ENCODE measurements around the gene CLTC. TPM values are rescaled to one million over a fixed set of nuclear protein-coding genes. Genes with fewer than 3 reads are reported as not detected.

The CLTC gene
- total RNA-seq, 1 donor from 2014 or later = 225 TPM

- Mint-ChIP-seq H3K4me3 (no peak overlapping the region), H3K4me1 (no peaks in the 10 kb centered on the region), H3K27me3 (ENCODE audit: insufficient read depth, low read depth) (peaks cover 2% of the 10 kb centered on the region), H3K27ac (no peak overlapping the region), H3K9me3 (no peaks in the 10 kb centered on the region), H3K36me3 (peaks cover 25% of the 10 kb centered on the region)
- Histone ChIP-seq H3K4me2 (no peak overlapping the region), H3K79me2 (ENCODE audit: low read depth) (peaks cover 16% of the 10 kb centered on the region), H3K9me3 (ENCODE audit: low read depth) (no peaks in the 10 kb centered on the region), H3K9ac (no peak overlapping the region), H3K36me3 (peaks cover 24% of the 10 kb centered on the region), H3K27me3 (no peaks in the 10 kb centered on the region), H3K4me3 (no peak overlapping the region), H3K4me1 (no peaks in the 10 kb centered on the region), H3K27ac (no peak overlapping the region), H4K20me1 (ENCODE audit: low read depth) (peaks cover 6% of the 10 kb centered on the region), H3F3A (ENCODE audit: low read depth) (peaks cover 17% of the 10 kb centered on the region), H2AFZ (replicated peaks) (no peak overlapping the region)
- no peak for TF ChIP-seq EZH2phosphoT487 (IDR thresholded peaks at IDR 0.05)
- no peak for TF ChIP-seq EZH2 (IDR thresholded peaks at IDR 0.05)
- no peak for TF ChIP-seq CTCF (IDR thresholded peaks at IDR 0.05)
- no peak for DNase-seq (ENCODE audit: low spot score)
Measured at GRCh38 chr17:59684967-59685366, 65.3 kb downstream of the CLTC start.

- Histone ChIP-seq H3K79me2 (ENCODE audit: low read depth) (peaks cover 24% of the 10 kb centered on the region), H3K4me1 (no peaks in the 10 kb centered on the region), H3F3A (ENCODE audit: low read depth) (peaks cover 11% of the 10 kb centered on the region), H3K4me2 (no peak overlapping the region), H3K36me3 (peaks cover 28% of the 10 kb centered on the region), H3K27me3 (no peaks in the 10 kb centered on the region), H2AFZ (replicated peaks) (no peak overlapping the region), H4K20me1 (ENCODE audit: low read depth) (peaks cover 6% of the 10 kb centered on the region), H3K9me3 (ENCODE audit: low read depth) (no peaks in the 10 kb centered on the region), H3K4me3 (no peak overlapping the region), H3K27ac (no peak overlapping the region), H3K9ac (no peak overlapping the region)
- Mint-ChIP-seq H3K27me3 (ENCODE audit: insufficient read depth, low read depth) (peaks cover 2% of the 10 kb centered on the region), H3K36me3 (peaks cover 20% of the 10 kb centered on the region), H3K9me3 (no peaks in the 10 kb centered on the region), H3K27ac (no peak overlapping the region), H3K4me3 (no peak overlapping the region), H3K4me1 (no peaks in the 10 kb centered on the region)
- TF ChIP-seq EZH2 (IDR thresholded peaks at IDR 0.05) (no peak), CTCF (IDR thresholded peaks at IDR 0.05) (no peak)
- DNase-seq (ENCODE audit: low spot score) = no peak
Measured at GRCh38 chr17:59688008-59688407, 68.3 kb downstream of the CLTC start.

- H3K27ac Mint-ChIP-seq = no peak overlapping the region
- no peak overlapping the region for H3K27ac ChIP-seq
- DNase-seq (ENCODE audit: low spot score) = no peak
- H3K36me3 Mint-ChIP-seq = peaks cover 21% of the 10 kb centered on the region
- no peaks in the 10 kb centered on the region for H3K4me1 ChIP-seq
- H3F3A ChIP-seq (ENCODE audit: low read depth) = peaks cover 13% of the 10 kb centered on the region
- H3K9me3 Mint-ChIP-seq = no peaks in the 10 kb centered on the region
- peaks cover 6% of the 10 kb centered on the region for H4K20me1 ChIP-seq (ENCODE audit: low read depth)
- no peak overlapping the region for H3K4me2 ChIP-seq
- TF ChIP-seq CTCF (IDR thresholded peaks at IDR 0.05) (no peak), EZH2phosphoT487 (IDR thresholded peaks at IDR 0.05) (no peak)
- H3K4me3 Mint-ChIP-seq = no peak overlapping the region
- no peak overlapping the region for H3K9ac ChIP-seq
- H3K79me2 ChIP-seq (ENCODE audit: low read depth) = peaks cover 25% of the 10 kb centered on the region
- H3K27me3 Mint-ChIP-seq (ENCODE audit: insufficient read depth, low read depth) = peaks cover 2% of the 10 kb centered on the region
- H3K36me3 ChIP-seq = peaks cover 28% of the 10 kb centered on the region
- H3K4me3 ChIP-seq = no peak overlapping the region
- no peaks in the 10 kb centered on the region for H3K9me3 ChIP-seq (ENCODE audit: low read depth)
- no peaks in the 10 kb centered on the region for H3K27me3 ChIP-seq
- no peaks in the 10 kb centered on the region for H3K4me1 Mint-ChIP-seq
- H2AFZ ChIP-seq (replicated peaks) = no peak overlapping the region
Measured at GRCh38 chr17:59688496-59688895, 68.8 kb downstream of the CLTC start.

Data from neural progenitor cell (in vitro differentiated cells).